Fibroblast of skin of right quadriceps (primary cell): Measurements from ENCODE around the gene LILRB3.
A peak's percentile ranks its signal among the peaks of the same experiment; 100 is the strongest.
"Not testable (repeated sequence)": the region's sequence is repeated elsewhere in the genome, so short reads cannot be mapped to it uniquely, and the experiment has no call there.

Experiments used
- DNase-seq: peaks from one replicate; pipeline ENCODE4 v3.0.0-alpha.2; 2013

LILRB3 gene

GRCh38 chr19:54209058-54209810 is 13.6 kb downstream of the LILRB3 start:
- no peak for DNase-seq

DNA sequence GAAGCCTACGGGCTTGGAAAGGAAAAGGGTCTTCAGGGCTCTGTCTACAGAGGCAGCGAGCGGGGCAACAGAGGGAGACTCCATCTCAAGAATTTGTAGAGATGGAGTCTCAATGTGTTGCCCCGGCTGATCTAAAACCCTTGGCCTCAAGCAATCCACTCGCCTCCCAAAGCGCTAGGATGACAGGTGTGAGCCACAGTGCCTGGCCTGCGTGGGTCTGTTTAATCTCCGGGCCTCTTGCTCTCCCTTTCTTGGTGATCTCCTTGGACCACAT is 14.1 kb downstream of the LILRB3 start:
- no peak for DNase-seq

DNA sequence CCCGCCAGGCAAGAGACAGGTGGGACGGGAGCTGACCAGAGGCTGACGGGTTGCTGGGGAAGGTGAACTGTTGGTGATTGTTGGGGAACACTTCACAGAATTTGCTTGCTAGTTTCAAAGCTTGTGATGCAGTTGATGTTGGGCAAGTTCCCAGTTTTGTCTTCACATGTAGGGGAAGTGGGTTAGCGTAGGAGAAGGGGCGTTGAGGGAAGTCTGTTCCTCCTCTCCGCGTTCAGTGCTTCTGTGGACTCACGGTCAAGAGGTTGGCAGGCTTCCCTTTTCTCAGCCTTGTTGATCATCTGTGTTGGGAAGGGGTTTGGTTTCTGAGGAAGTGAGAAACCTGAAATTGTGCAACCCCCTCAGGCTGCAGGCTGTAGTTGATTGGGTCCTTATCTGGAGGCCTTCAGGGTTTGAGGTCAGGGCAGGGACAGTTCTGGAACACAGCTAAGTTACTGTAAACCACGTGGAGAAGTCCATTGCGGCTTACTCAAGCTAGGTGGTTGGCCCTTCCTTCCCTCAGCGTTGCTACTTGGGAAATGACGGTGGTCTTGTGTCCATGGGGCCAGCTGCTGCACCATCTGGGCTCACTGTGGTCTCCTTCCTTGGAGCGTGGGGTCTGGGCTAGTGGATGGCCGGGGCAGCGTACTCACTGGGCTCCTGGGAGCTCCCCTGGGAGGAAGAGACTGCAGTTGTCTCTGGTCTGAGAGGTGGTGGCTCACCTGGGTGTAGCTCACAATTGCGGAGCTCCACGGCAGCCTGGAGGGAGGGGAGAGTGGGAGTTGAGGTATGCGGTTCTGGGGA is 14.6 kb downstream of the LILRB3 start:
- peak; percentile 49 for DNase-seq

DNA sequence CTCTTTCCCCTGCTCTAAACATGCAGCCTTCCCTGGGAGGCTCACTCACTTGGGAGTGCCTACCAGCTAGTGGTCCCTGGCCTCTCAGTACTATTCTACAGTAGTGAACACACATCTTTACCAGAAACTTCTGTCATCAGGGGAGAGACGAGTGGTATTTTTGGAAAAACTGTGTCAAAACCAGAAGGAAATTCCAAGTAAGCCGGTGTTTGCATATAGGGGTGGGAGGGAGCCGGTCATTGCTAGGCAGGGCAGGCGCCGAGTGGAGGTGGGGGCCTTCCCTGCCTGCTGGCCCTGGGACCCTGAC is 15.2 kb downstream of the LILRB3 start:
- no peak for DNase-seq

GRCh38 chr19:54207193-54207592 is 15.6 kb downstream of the LILRB3 start:
- DNase-seq, result not testable (repeated sequence)

- no peak for DNase-seq
Observed at GRCh38 chr19:54206831-54207177, 16.0 kb downstream of the LILRB3 start.

- DNase-seq, result no peak
Observed at GRCh38 chr19:54206030-54206830, 16.6 kb downstream of the LILRB3 start.

- no peak for DNase-seq
Observed at GRCh38 chr19:54204767-54205468, 17.9 kb downstream of the LILRB3 start.

DNA sequence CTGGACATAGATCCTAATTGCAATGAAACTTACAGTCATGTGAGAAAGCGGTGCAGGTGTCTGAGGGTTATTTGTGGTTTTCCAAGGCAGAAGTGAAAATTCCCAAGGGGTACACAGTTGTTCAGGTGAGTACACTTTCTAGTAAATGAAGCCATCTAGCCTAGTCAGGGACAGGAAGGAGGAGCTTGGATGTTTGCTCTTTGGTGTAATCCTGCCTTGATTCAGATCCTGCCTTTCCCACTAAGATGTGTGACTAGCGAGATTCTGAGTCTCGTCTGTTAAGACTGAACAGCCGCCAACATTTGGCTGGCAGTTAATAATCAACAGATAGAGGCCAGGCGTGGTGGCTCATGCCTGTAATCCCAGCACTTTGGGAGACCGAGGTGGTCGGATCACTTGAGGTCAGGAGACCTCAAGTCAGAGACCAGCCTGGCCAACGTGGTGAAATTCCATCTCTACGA is 19.6 kb downstream of the LILRB3 start:
- no peak for DNase-seq

- no peak for DNase-seq
Observed at GRCh38 chr19:54201980-54202379, 20.8 kb downstream of the LILRB3 start.

- no peak for DNase-seq
Observed at GRCh38 chr19:54201172-54201701, 21.6 kb downstream of the LILRB3 start.

GRCh38 chr19:54199401-54199800 is 23.4 kb downstream of the LILRB3 start:
- DNase-seq, result no peak

DNA sequence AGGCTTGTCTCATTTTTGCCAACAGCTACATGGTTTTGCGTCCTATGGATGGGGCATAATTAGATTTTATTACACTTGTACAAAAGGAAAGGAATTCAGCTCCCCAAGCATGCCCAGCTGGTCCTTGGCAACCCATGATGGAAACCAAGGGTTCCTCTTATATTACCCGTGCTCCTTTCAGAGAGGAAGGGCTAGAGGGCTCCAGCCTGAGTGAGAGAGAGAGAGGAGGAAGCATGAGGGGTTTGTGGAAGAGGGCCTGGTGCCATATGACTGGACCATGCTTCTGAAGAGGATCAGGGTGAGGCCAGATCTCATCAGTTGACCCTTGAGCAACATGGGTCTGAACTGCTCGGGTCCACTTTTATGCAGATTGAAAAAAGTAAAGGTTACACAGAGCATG is 25.7 kb downstream of the LILRB3 start:
- no peak for DNase-seq

- no peak for DNase-seq
Observed at GRCh38 chr19:54196536-54196935, 26.3 kb downstream of the LILRB3 start.

GRCh38 chr19:54194463-54194862 is 28.3 kb downstream of the LILRB3 start:
- not testable (repeated sequence) for DNase-seq

- no peak for DNase-seq
Observed at GRCh38 chr19:54193011-54193410, 29.8 kb downstream of the LILRB3 start.

DNA sequence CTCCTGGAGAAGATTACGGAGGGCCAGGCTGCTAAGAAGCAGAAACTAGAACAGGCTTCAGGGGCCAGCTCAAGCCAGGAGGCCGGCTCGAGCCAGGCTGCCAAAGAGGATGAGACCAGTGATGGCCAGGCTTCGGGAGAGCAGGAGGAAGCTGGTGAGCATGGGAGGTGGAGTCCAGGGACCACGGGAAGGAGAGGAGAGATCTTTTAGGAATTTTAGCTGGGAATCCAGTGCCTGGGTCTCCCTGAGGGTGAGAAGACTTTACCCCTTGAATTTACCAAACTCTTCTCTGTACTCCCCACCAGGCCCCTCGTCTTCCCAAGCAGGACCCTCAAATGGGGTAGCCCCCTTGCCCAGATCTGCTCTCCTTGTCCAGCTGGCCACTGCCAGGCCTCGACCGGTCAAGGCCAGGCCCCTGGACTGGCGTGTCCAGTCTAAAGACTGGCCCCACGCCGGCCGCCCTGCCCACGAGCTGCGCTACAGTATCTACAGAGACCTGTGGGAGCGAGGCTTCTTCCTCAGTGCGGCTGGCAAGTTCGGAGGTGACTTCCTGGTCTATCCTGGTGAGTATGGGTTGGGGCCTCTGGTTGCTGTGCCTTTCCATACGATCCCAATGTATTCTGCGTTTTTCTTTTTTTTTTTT is 30.9 kb downstream of the LILRB3 start:
- no peak for DNase-seq

DNA sequence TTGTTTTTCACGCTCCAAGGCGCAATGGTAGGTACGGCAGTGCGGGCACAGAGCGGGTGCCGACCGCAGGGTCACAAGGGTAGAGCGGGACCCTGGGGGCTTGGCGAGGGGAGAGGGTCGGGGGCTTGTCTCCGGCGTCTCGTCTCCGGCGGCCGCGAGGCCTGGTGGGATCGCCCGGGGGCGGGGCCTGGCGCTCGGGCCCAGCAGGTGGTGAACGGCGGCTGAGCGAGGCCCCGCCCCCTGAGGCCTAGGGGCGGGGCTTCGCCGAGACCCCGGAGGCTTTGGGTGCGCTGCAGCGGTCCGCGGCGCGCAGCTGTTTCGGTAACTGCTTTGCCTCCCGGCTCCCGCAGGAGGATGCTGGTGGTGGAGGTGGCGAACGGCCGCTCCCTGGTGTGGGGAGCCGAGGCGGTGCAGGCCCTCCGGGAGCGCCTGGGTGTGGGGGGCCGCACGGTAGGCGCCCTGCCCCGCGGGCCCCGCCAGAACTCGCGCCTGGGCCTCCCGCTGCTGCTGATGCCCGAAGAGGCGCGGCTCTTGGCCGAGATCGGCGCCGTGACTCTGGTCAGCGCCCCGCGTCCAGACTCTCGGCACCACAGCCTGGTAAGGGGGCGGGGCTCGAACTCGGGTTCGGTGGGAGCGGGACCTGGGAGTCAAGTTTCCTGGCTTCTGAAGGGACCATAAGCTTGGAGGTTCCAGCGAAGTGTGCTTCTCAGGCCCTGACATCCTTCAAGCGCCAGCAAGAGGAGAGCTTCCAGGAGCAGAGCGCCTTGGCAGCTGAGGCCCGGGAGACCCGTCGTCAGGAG is 31.6 kb downstream of the LILRB3 start, which contains the start of gene TSEN34:
Gene TSEN34 (plus strand): TSS at position 298 of the 800 bp plus-strand sequence. CDS start 57 bp downstream, at position 355.
- no peak for DNase-seq

GRCh38 chr19:54190503-54191010 is 32.2 kb downstream of the LILRB3 start:
- peak; percentile 99 for DNase-seq

DNA sequence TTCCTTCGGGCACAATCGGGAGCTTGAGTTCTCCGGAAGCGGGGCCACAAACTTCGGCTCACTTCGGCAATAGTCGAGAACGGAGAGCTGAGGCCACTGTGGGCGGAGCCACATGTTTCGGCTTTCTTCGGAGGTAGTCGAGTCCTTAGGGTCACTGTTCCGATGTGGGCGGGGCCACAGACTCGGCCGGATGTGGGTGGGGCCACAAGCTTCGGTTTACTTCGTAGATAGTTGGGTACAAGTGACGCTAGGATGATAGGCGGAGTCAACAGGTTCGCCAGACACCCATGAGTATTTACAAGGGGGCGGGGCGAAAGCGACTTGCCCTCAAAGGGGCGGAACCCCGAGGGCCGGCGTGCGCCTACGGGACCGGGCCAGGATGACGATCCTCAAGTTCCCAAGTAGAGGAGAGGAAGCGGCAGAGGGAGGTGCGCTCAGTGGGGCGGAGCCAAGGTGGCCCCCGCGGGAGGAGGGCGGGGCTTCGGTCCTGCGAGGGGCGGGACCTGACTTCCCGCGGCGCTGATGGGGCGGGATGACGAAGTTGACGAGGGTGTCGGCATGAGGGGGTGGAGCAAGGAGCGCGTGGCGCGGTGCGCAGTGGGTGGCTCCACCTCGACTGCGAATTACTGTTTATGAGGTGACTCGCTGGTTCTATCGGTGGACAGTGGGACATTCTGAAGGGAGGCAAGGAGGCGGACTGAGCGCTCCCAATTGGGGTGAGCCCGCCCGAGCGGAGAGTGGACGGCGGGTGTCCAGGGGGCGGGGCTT is 32.9 kb downstream of the LILRB3 start:
- peak; percentile 100 for DNase-seq
